ENCODE data around the gene OPN1LW. TPM values are rescaled to one million over a fixed set of nuclear protein-coding genes. Genes with fewer than 3 reads are reported as not detected.
"Not testable (repeated sequence)": the region's sequence is repeated elsewhere in the genome, so short reads cannot be mapped to it uniquely, and the experiment has no call there.

The OPN1LW gene
- total RNA-seq, 4 donors from 2014 or later: not detected

DNA sequence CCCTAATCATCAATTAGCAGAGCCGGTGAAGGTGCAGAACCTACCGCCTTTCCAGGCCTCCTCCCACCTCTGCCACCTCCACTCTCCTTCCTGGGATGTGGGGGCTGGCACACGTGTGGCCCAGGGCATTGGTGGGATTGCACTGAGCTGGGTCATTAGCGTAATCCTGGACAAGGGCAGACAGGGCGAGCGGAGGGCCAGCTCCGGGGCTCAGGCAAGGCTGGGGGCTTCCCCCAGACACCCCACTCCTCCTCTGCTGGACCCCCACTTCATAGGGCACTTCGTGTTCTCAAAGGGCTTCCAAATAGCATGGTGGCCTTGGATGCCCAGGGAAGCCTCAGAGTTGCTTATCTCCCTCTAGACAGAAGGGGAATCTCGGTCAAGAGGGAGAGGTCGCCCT lies 3.3 kb upstream of the OPN1LW start:
- no peaks in the 10 kb centered on the region for H3K36me3 ChIP-seq
- ATAC-seq (no peak), DNase-seq (no peak)
- peaks cover 0 to 7% of the 10 kb centered on the region in 2 donors for H3K4me1 ChIP-seq
- no peaks in the 10 kb centered on the region for H3K9me3 ChIP-seq
- H3K27me3 ChIP-seq: no peaks in the 10 kb centered on the region
- in situ Hi-C loops (cut with MboI; ENCODE audit: low sequenced_read_pairs in 4 of 4) (no loop called here), intact Hi-C loops (cut with DNase I; ENCODE audit: low total_unique reads) (no loop called here)
- H3K4me3 ChIP-seq: no peak overlapping the region
- no peak for TF ChIP-seq POLR2A (IDR thresholded peaks at IDR 0.05)
- TF ChIP-seq, protein P1, sequence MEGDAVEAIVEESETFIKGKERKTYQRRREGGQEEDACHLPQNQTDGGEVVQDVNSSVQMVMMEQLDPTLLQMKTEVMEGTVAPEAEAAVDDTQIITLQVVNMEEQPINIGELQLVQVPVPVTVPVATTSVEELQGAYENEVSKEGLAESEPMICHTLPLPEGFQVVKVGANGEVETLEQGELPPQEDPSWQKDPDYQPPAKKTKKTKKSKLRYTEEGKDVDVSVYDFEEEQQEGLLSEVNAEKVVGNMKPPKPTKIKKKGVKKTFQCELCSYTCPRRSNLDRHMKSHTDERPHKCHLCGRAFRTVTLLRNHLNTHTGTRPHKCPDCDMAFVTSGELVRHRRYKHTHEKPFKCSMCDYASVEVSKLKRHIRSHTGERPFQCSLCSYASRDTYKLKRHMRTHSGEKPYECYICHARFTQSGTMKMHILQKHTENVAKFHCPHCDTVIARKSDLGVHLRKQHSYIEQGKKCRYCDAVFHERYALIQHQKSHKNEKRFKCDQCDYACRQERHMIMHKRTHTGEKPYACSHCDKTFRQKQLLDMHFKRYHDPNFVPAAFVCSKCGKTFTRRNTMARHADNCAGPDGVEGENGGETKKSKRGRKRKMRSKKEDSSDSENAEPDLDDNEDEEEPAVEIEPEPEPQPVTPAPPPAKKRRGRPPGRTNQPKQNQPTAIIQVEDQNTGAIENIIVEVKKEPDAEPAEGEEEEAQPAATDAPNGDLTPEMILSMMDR (IDR thresholded peaks at IDR 0.05 in 4 of 5, conservative IDR thresholded peaks at IDR 0.05 in 1 of 5): no peak
- no peak overlapping the region for H3K27ac ChIP-seq

GRCh38 chrX:154142386-154142785 lies 1.7 kb upstream of the OPN1LW start:
- H3K4me3 ChIP-seq: no peak overlapping the region
- in situ Hi-C loops (cut with MboI; ENCODE audit: low sequenced_read_pairs in 4 of 4) (no loop called here), intact Hi-C loops (cut with DNase I; ENCODE audit: low total_unique reads) (no loop called here)
- H3K9me3 ChIP-seq: no peaks in the 10 kb centered on the region
- no peaks in the 10 kb centered on the region for H3K4me1 ChIP-seq
- H3K27me3 ChIP-seq: no peaks in the 10 kb centered on the region
- H3K36me3 ChIP-seq: no peaks in the 10 kb centered on the region
- ATAC-seq (no peak), DNase-seq (no peak)
- H3K27ac ChIP-seq: no peak overlapping the region
- TF ChIP-seq POLR2A (IDR thresholded peaks at IDR 0.05): no peak
- TF ChIP-seq, protein P1 (IDR thresholded peaks at IDR 0.05 in 4 of 5, conservative IDR thresholded peaks at IDR 0.05 in 1 of 5): no peak

DNA sequence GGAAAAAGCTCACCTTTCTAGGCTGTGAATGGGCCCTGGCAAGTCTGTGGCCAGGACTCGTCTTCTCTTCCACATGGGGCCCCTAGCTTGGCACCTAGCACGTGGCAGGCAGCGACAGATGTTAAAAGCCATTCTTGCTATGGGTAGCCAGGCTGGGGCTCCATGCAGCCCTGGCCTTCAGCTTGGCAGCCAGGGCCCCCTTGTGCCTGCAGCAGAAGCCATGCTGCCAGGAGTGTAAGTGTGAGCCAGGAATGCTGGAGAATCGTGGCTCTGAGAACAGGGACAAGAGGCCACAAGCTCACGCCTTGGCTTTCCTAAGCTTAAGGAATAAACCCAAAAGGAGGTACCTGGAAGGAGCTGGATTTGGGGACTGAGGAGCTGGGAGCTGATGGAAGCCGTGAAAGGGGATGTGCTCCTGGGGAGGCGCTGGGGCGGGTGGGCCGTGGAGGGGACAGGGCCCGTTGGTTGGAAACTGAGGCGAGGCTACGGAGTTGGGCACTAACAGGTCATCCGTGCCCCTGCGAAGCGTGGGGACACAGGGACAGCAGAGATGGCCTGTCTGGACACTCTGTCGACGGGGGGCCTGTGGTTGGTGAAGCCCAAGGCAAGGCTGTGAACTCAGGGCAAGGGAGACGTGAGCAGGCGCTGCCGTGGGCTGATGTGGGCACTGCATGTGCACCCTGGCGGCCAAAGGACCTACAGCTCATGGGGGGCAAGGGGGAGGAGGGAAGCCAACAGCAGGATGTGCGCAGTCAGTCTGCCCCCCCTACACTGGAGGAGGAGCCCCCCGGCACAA lies 895 bp upstream of the OPN1LW start:
- no peak for ATAC-seq
- DNase-seq: no peak
- no peaks in the 10 kb centered on the region for H3K9me3 ChIP-seq
- no peaks in the 10 kb centered on the region for H3K36me3 ChIP-seq
- H3K27me3 ChIP-seq: no peaks in the 10 kb centered on the region
- no peak overlapping the region for H3K4me3 ChIP-seq
- H3K27ac ChIP-seq: no peak overlapping the region
- no peaks in the 10 kb centered on the region for H3K4me1 ChIP-seq
- intact Hi-C loops (cut with DNase I; ENCODE audit: low total_unique reads): no loop called here
- in situ Hi-C loops (cut with MboI; ENCODE audit: low sequenced_read_pairs in 4 of 4): no loop called here
- TF ChIP-seq, protein P1 (IDR thresholded peaks at IDR 0.05 in 4 of 5, conservative IDR thresholded peaks at IDR 0.05 in 1 of 5): no peak
- no peak for TF ChIP-seq POLR2A (IDR thresholded peaks at IDR 0.05)

DNA sequence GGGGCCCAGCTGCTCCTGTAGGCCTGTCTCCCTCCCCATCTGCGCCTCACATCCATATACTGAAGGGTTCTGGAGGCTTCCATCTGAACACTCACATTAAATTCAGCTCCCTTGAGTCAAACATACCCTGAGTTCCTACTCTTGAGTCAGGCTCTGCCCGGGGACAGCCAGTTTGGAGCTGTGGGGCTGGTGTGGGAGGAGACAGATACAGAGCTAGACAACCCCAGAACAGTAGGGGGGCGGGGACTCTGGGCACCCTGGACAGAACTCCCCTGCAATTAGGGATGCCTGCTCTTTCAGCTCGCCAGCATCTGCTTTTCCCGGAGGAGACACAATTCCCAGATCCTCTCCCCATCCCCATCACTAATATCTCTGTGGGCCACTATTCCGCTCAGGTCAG lies 7.0 kb downstream of the OPN1LW start:
- H3K27ac ChIP-seq; H3K4me3 ChIP-seq; H3K27me3 ChIP-seq; in situ Hi-C loops (cut with MboI; ENCODE audit: low sequenced_read_pairs in 4 of 4); H3K36me3 ChIP-seq; H3K4me1 ChIP-seq; ATAC-seq; intact Hi-C loops (cut with DNase I; ENCODE audit: low total_unique reads); DNase-seq; H3K9me3 ChIP-seq: not testable (repeated sequence)

- H3K4me1 ChIP-seq; H3K4me3 ChIP-seq; intact Hi-C loops (cut with DNase I; ENCODE audit: low total_unique reads); H3K27ac ChIP-seq; H3K27me3 ChIP-seq; H3K36me3 ChIP-seq; ATAC-seq; DNase-seq; in situ Hi-C loops (cut with MboI; ENCODE audit: low sequenced_read_pairs in 4 of 4); H3K9me3 ChIP-seq: not testable (repeated sequence)
Observed at GRCh38 chrX:154156221-154156620, 12.2 kb downstream of the OPN1LW start.

DNA sequence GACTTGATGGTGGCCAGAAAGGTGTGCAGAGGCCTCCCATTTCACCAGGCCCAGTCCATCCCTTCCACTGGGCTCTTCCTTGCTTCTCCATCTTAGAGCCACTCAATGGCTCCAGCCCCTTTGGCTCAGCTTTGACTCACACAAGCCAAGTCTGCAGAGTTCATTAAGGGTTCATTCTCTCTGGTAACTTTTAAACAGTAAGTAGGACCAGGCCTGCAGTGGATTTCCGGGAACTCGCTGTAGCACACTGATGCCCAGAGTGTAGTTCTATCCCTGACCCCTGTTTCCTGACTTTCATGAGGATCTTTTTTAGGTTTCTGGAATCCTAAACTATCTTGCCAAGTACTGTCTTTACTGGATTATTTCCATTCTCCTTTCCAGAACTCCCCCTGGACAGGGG lies 13.2 kb downstream of the OPN1LW start:
- H3K4me3 ChIP-seq; intact Hi-C loops (cut with DNase I; ENCODE audit: low total_unique reads); H3K27ac ChIP-seq; DNase-seq; in situ Hi-C loops (cut with MboI; ENCODE audit: low sequenced_read_pairs in 4 of 4); H3K4me1 ChIP-seq; H3K27me3 ChIP-seq; H3K36me3 ChIP-seq; H3K9me3 ChIP-seq; ATAC-seq: not testable (repeated sequence)

GRCh38 chrX:154159345-154159744 lies 15.3 kb downstream of the OPN1LW start:
- ATAC-seq; H3K27ac ChIP-seq; in situ Hi-C loops (cut with MboI; ENCODE audit: low sequenced_read_pairs in 4 of 4); H3K9me3 ChIP-seq; H3K4me1 ChIP-seq; H3K36me3 ChIP-seq; H3K27me3 ChIP-seq; intact Hi-C loops (cut with DNase I; ENCODE audit: low total_unique reads); H3K4me3 ChIP-seq; DNase-seq: not testable (repeated sequence)

- H3K4me3 ChIP-seq; in situ Hi-C loops (cut with MboI; ENCODE audit: low sequenced_read_pairs in 4 of 4); H3K9me3 ChIP-seq; H3K36me3 ChIP-seq; H3K27ac ChIP-seq; ATAC-seq; DNase-seq; H3K4me1 ChIP-seq; intact Hi-C loops (cut with DNase I; ENCODE audit: low total_unique reads); H3K27me3 ChIP-seq: not testable (repeated sequence)
Observed at GRCh38 chrX:154164902-154165301, 20.9 kb downstream of the OPN1LW start.

DNA sequence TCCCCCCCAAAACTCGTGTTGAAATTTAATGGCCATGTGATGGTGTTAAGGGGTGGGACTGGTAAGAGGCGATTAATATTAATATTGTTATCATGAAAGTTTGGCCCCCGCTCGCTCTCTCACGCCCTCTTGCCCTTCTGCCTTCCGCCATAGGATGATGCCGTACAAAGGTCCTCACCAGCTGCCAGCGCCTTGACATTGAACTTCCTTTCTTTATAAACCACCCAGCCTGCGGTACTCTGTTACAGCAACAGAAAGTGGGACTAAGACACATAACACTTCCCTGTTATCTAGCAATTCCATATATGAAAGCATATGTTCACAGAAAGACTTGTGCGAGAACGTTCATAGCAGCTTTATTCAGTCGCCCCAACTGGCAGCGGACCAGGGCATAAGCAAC lies 24.3 kb downstream of the OPN1LW start:
- H3K36me3 ChIP-seq; H3K27ac ChIP-seq; in situ Hi-C loops (cut with MboI; ENCODE audit: low sequenced_read_pairs in 4 of 4); intact Hi-C loops (cut with DNase I; ENCODE audit: low total_unique reads); H3K4me3 ChIP-seq; H3K4me1 ChIP-seq; H3K9me3 ChIP-seq; ATAC-seq; DNase-seq; H3K27me3 ChIP-seq: not testable (repeated sequence)

Measured in gastrocnemius medialis (tissue), 4 donors.